Panc1 (cell line): ENCODE data around the gene TSC2.
"Not testable (repeated sequence)": the region's sequence is repeated elsewhere in the genome, so short reads cannot be mapped to it uniquely, and the experiment has no call there.

Experiments used
- CTCF ChIP-seq: fragments of 450-650 bp; IDR thresholded peaks from 2 replicates; pipeline ENCODE4 v1.5.1; 2017; ENCODE audit warnings: mild to moderate bottlenecking
- POLR2AphosphoS5 ChIP-seq: IDR thresholded peaks from 2 replicates; pipeline ENCODE4 v1.6.1; 2012; ENCODE audit warnings: mild to moderate bottlenecking, low read depth, low read length, moderate library complexity
- TF ChIP-seq, protein P1 (sequence below), 2 experiments: IDR thresholded peaks; 2 replicates each; pipeline ENCODE4 v1.6.1; 2011 to 2012; ENCODE audit warnings: low read depth in 2 of 2, control low read depth in 1 of 2, low read length in 1 of 2, mild to moderate bottlenecking in 1 of 2, moderate library complexity in 1 of 2; ENCODE audit not compliant: insufficient read depth in 1 of 2

- not testable (repeated sequence) for TF ChIP-seq CTCF, POLR2AphosphoS5
- TF ChIP-seq, protein P1, sequence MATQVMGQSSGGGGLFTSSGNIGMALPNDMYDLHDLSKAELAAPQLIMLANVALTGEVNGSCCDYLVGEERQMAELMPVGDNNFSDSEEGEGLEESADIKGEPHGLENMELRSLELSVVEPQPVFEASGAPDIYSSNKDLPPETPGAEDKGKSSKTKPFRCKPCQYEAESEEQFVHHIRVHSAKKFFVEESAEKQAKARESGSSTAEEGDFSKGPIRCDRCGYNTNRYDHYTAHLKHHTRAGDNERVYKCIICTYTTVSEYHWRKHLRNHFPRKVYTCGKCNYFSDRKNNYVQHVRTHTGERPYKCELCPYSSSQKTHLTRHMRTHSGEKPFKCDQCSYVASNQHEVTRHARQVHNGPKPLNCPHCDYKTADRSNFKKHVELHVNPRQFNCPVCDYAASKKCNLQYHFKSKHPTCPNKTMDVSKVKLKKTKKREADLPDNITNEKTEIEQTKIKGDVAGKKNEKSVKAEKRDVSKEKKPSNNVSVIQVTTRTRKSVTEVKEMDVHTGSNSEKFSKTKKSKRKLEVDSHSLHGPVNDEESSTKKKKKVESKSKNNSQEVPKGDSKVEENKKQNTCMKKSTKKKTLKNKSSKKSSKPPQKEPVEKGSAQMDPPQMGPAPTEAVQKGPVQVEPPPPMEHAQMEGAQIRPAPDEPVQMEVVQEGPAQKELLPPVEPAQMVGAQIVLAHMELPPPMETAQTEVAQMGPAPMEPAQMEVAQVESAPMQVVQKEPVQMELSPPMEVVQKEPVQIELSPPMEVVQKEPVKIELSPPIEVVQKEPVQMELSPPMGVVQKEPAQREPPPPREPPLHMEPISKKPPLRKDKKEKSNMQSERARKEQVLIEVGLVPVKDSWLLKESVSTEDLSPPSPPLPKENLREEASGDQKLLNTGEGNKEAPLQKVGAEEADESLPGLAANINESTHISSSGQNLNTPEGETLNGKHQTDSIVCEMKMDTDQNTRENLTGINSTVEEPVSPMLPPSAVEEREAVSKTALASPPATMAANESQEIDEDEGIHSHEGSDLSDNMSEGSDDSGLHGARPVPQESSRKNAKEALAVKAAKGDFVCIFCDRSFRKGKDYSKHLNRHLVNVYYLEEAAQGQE (IDR thresholded peaks at IDR 0.05; ENCODE audit: insufficient read depth in 1 of 2, low read depth in 2 of 2, low read length in 1 of 2), result not testable (repeated sequence)
These were observed 69.6 kb downstream of the TSC2 start for GRCh38 chr16:2117341-2117740.
